Epithelial cell of proximal tubule (primary cell): ENCODE results near the gene PRMT7. TPM values are rescaled to one million over a fixed set of nuclear protein-coding genes. Genes with fewer than 3 reads are reported as not detected.

ENCODE experiments used
- DNase-seq: peaks from one replicate; pipeline ENCODE4 v3.0.0-alpha.2; 2011; ENCODE audit warnings: low read depth
- H3K4me3 ChIP-seq: 2 replicates; pipeline ENCODE4 v1.5.1; 2011; ENCODE audit warnings: low read depth, mild to moderate bottlenecking, low read length
- total RNA-seq: library from RNA; depleted of rRNA; stranded (reverse); fragments of >200 nt; gene quantifications from 2 replicates; pipeline ENCODE4 v1.2.3, GENCODE V29; 2015
- TF ChIP-seq, protein P1 (sequence below): conservative IDR thresholded peaks from 2 replicates; pipeline ENCODE4 v1.5.1; 2012; ENCODE audit warnings: low read depth, mild to moderate bottlenecking, low read length

Gene PRMT7
- total RNA-seq, 1 donor from 2014 or later, result 32.1 TPM

DNA sequence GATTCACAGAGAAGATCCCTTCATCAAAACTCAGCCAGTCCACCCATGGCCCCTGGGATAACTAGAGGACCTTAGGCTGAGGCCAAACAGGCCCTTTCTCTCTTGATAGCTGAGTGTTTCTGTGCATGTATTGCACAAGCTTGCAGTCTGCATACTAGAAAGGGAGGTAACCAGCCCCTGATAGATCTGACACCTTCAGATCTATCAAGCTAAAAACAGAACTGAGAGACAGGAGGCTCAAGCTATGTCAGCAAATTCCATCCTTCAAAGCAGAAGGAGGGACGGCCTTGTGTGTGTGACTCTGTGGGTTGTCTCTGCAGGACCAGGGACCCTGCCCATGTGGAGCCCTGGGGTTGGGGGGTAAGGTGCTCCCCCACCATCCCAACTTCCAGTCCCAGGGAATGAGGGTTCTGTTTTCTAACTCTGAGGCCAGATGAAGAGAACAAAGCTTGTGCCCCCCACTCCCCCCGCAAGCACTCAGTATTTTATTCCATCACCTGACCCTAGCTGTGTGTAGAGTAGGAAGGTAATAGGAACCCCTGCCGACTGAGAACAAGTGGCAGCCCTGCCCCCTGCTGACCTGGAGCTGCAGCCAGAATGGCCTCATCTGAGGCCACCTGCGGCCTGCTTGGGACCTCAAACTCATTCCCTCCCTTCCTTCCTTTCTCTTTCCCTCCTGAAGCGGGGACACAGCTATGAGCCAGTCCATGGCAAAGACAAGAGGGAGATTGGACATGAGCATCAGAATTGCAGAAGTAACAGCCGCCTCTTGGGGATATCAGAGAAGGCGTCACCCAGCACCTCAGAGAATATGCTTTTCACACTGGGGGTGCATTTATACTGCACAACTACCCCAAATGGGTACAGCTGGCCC, 73.7 kb downstream of the PRMT7 start:
- DNase-seq, result no peak
- H3K4me3 ChIP-seq, result no peak overlapping the region
- TF ChIP-seq, protein P1, sequence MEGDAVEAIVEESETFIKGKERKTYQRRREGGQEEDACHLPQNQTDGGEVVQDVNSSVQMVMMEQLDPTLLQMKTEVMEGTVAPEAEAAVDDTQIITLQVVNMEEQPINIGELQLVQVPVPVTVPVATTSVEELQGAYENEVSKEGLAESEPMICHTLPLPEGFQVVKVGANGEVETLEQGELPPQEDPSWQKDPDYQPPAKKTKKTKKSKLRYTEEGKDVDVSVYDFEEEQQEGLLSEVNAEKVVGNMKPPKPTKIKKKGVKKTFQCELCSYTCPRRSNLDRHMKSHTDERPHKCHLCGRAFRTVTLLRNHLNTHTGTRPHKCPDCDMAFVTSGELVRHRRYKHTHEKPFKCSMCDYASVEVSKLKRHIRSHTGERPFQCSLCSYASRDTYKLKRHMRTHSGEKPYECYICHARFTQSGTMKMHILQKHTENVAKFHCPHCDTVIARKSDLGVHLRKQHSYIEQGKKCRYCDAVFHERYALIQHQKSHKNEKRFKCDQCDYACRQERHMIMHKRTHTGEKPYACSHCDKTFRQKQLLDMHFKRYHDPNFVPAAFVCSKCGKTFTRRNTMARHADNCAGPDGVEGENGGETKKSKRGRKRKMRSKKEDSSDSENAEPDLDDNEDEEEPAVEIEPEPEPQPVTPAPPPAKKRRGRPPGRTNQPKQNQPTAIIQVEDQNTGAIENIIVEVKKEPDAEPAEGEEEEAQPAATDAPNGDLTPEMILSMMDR, result no peak

DNA sequence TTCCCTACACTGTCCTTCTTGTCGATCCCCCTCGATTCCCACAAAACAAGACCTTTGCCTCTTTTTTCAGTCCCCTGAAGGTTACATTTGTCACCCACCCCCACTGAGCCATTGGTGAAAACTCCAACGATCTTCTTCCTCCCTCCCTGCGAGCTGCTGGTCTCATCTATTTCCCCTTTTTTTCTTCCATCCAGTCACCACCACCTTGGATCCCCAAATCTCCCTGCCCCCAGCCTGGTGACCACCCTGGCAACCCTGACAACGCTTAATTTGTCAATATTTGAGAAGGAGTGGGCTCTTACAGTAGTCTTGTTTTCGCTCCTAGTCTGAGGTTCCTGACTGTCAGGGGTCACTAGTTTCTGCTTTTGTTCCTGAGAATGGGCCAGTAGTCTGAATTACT, 74.6 kb downstream of the PRMT7 start:
- no peak for DNase-seq
- TF ChIP-seq, protein P1, result no peak

DNA sequence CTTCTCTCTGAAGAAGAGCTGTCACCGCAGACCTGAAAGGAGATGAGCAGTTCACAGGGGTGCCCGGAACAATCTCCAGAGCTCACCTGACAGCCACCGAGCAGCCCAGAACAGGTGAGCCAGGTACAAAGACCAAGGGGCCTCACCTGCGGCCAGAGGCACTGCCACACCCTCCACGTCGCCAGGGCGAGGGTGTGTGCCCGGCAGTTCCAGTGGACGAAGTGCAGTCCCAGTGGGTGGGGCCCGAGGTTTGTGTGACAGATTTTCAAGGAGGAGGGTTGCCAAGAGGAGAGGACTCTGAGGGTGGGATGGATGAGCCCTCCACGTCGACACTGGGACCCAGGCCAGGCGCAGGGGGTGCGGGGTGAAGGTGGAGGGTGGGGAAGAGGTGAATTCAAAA, 75.8 kb downstream of the PRMT7 start:
- no peak for DNase-seq
- H3K4me3 ChIP-seq, result no peak overlapping the region
- TF ChIP-seq, protein P1, result no peak

More for the DNA sequence above, 74.6 kb downstream of the PRMT7 start:
- H3K4me3 ChIP-seq, result no peak overlapping the region

DNA sequence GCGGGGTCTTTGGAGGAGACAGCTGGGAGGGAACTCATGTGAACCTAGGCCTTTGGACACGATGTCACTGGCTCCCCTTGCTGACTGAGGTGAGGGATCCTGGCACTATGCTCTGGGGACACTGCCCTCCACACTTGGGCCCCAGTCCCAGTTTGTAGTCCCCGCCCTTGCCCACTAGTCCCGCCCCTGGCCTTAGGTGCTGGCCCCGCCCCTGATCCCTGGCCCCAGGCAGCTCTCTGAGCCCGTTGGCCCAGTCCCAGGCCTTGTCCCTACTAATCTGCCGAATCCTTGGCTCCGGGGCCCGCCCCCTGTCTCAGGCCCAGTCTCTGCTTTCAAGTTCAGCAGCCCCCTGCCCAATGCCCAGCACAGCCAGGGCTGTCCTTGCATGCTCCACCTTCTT, 76.5 kb downstream of the PRMT7 start:
- H3K4me3 ChIP-seq, result no peak overlapping the region
- no peak for DNase-seq
- TF ChIP-seq, protein P1, result no peak

DNA sequence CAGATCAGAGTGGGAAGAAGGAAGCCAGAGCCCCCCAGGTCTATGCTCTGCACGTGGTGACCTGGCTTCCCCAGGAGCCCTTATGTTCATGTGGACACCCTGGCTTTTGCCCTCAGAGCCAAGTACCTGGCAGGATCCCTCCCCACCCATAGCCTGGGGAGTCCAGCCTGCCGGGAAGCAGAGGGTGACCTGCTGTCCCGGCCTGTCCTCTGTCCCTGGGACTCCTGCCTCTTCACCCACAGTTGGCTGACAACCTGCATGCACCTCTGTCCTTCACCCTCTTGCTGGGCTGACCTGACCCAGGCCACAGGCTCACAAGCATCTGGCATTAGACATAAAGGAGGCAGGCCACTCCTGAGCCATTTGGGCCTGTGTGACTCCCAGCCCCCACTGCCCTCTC, 77.3 kb downstream of the PRMT7 start:
- no peak for DNase-seq

DNA sequence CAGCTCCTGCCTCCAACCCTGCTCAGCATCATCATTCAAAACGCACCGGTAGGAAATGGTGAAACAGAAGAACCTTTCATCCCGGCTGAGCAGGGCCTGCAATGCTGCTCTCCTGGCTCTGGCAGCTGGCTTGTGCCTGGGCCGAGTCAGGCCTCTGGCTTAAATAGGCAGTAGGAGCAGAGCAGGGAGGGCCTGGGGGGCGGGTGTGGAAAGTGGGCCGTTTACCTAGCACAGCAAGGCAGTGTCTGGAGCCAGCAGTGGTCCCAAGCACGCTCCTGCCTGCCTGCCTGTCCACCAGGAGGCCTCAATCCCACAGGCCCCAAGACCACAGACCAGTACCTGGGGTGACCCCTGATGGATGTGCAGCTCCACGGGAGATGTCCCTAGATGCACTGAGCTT, 78.2 kb downstream of the PRMT7 start:
- TF ChIP-seq, protein P1, result no peak
- DNase-seq, result no peak
- no peak overlapping the region for H3K4me3 ChIP-seq

More for the DNA sequence above, 77.3 kb downstream of the PRMT7 start:
- TF ChIP-seq, protein P1, result no peak
- H3K4me3 ChIP-seq, result no peak overlapping the region
